H9 (cell line): ENCODE results near the gene PIP5K1C. TPM values are rescaled to one million over a fixed set of nuclear protein-coding genes. Genes with fewer than 3 reads are reported as not detected.

Experiments
- DNase-seq: peaks from one replicate; pipeline ENCODE4 v3.0.0-alpha.2; 2017
- H2AFZ ChIP-seq: one replicate; pipeline ENCODE4 v1.6.1; 2013; ENCODE audit warnings: mild to moderate bottlenecking, low read length, control low read depth, moderate library complexity
- H2AK5ac ChIP-seq: 2 replicates; pipeline ENCODE4 v1.6.1; 2013; ENCODE audit warnings: low read length, control low read depth, mixed read lengths; ENCODE audit not compliant: insufficient read length
- H2BK120ac ChIP-seq: one replicate; pipeline ENCODE4 v1.6.1; 2013; ENCODE audit warnings: low read depth, mild to moderate bottlenecking, low read length, control low read depth, inconsistent platforms; ENCODE audit not compliant: poor library complexity, severe bottlenecking
- H2BK12ac ChIP-seq: 2 replicates; pipeline ENCODE4 v1.6.1; 2013; ENCODE audit warnings: low read length, control low read depth, mixed read lengths, low read depth; ENCODE audit not compliant: insufficient read length
- H2BK15ac ChIP-seq: 2 replicates; pipeline ENCODE4 v1.6.1; 2013; ENCODE audit warnings: low read depth, low read length, control low read depth
- H2BK20ac ChIP-seq: one replicate; pipeline ENCODE4 v1.6.1; 2013; ENCODE audit warnings: low read depth, mild to moderate bottlenecking, low read length, control low read depth, inconsistent platforms; ENCODE audit not compliant: poor library complexity, severe bottlenecking
- H2BK5ac ChIP-seq: 2 replicates; pipeline ENCODE4 v1.6.1; 2013; ENCODE audit warnings: low read length, control low read depth, mixed read lengths; ENCODE audit not compliant: insufficient read length
- H3K14ac ChIP-seq: 2 replicates; pipeline ENCODE4 v1.6.1; 2013; ENCODE audit warnings: low read length, control low read depth; ENCODE audit not compliant: insufficient read depth
- H3K18ac ChIP-seq: 2 replicates; pipeline ENCODE4 v1.6.1; 2013; ENCODE audit warnings: low read depth, mild to moderate bottlenecking, mixed read lengths, low read length, control low read depth; ENCODE audit not compliant: insufficient read length
- H3K23ac ChIP-seq: 2 replicates; pipeline ENCODE4 v1.6.1; 2013; ENCODE audit warnings: low read length, control low read depth, mixed read lengths, low read depth; ENCODE audit not compliant: insufficient read length
- H3K23me2 ChIP-seq: 2 replicates; pipeline ENCODE4 v1.6.1; 2013; ENCODE audit warnings: low read depth, mild to moderate bottlenecking, mixed read lengths, low read length, control low read depth; ENCODE audit not compliant: insufficient read length, poor library complexity, severe bottlenecking
- H3K27ac ChIP-seq: 2 replicates; pipeline ENCODE4 v1.5.1; 2013; ENCODE audit warnings: low read length, control low read depth, mixed read lengths, low read depth; ENCODE audit not compliant: insufficient read length
- H3K27me3 ChIP-seq: 2 replicates; pipeline ENCODE4 v1.6.1; 2013; ENCODE audit warnings: low read length, control low read depth, inconsistent platforms; ENCODE audit not compliant: insufficient read depth
- H3K4ac ChIP-seq: 2 replicates; pipeline ENCODE4 v1.6.1; 2013; ENCODE audit warnings: low read depth, mild to moderate bottlenecking, control low read depth, inconsistent platforms, low read length, moderate library complexity
- H3K4me1 ChIP-seq: 2 replicates; pipeline ENCODE4 v1.6.1; 2013; ENCODE audit warnings: low read length, control low read depth, inconsistent platforms; ENCODE audit not compliant: insufficient read depth
- H3K4me2 ChIP-seq: 2 replicates; pipeline ENCODE4 v1.6.1; 2013; ENCODE audit warnings: low read length, control low read depth, mixed read lengths; ENCODE audit not compliant: insufficient read length, insufficient read depth
- H3K56ac ChIP-seq: 2 replicates; pipeline ENCODE4 v1.6.1; 2013; ENCODE audit warnings: low read depth, mild to moderate bottlenecking, mixed read lengths, low read length, control low read depth; ENCODE audit not compliant: insufficient read length
- H3K79me1 ChIP-seq: 2 replicates; pipeline ENCODE4 v1.6.1; 2013; ENCODE audit warnings: low read depth, mild to moderate bottlenecking, moderate library complexity, low read length, control low read depth, inconsistent platforms; ENCODE audit not compliant: insufficient read depth, poor library complexity, severe bottlenecking
- H3K79me2 ChIP-seq: 2 replicates; pipeline ENCODE4 v1.6.1; 2013; ENCODE audit warnings: low read length, control low read depth, inconsistent platforms; ENCODE audit not compliant: insufficient read depth
- H3K9ac ChIP-seq: 2 replicates; pipeline ENCODE4 v1.6.1; 2013; ENCODE audit warnings: low read length, control low read depth, mixed read lengths; ENCODE audit not compliant: insufficient read length; ENCODE audit errors: extremely low read depth
- H3K9me3 ChIP-seq: one replicate; pipeline ENCODE4 v1.6.1; 2013; ENCODE audit warnings: low read depth, low read length, inconsistent platforms; ENCODE audit not compliant: control insufficient read depth
- H3T11ph ChIP-seq: one replicate; pipeline ENCODE4 v1.6.1; 2013; ENCODE audit warnings: mild to moderate bottlenecking, low read length, control low read depth, inconsistent platforms
- H4K20me1 ChIP-seq: one replicate; pipeline ENCODE4 v1.6.1; 2013; ENCODE audit not compliant: control insufficient read depth, insufficient read length, insufficient read depth
- H4K5ac ChIP-seq: 2 replicates; pipeline ENCODE4 v1.6.1; 2013; ENCODE audit warnings: low read depth, mild to moderate bottlenecking, mixed read lengths, low read length, control low read depth; ENCODE audit not compliant: insufficient read length
- H4K8ac ChIP-seq: replicated peaks from 2 replicates; pipeline ENCODE4 v1.6.1; 2013; ENCODE audit warnings: low read length, control low read depth, mixed read lengths, low read depth; ENCODE audit not compliant: insufficient read length
- H4K91ac ChIP-seq: 2 replicates; pipeline ENCODE4 v1.6.1; 2013; ENCODE audit warnings: low read depth, mild to moderate bottlenecking, moderate library complexity, mixed read lengths, low read length, control low read depth; ENCODE audit not compliant: insufficient read length
- H3K27ac Mint-ChIP-seq, 3 experiments: 2 replicates in 2 of 3; 3 replicates in 1 of 3; pipeline ENCODE4 v1.8.0; 2020 to 2021; ENCODE audit warnings: mixed read lengths in 3 of 3, mild to moderate bottlenecking in 1 of 3, moderate library complexity in 1 of 3
- H3K27me3 Mint-ChIP-seq: 2 replicates; pipeline ENCODE4 v1.8.0; 2021; ENCODE audit warnings: low read depth, mild to moderate bottlenecking, moderate library complexity, mixed read lengths
- H3K36me3 Mint-ChIP-seq, 3 experiments: 2 replicates in 2 of 3; 3 replicates in 1 of 3; pipeline ENCODE4 v1.8.0; 2020 to 2021; ENCODE audit warnings: low read depth in 3 of 3, mixed read lengths in 3 of 3; ENCODE audit not compliant: insufficient read depth in 1 of 3
- H3K4me1 Mint-ChIP-seq, 2 experiments: 2 replicates each; pipeline ENCODE4 v1.8.0; 2020; ENCODE audit warnings: mixed read lengths in 2 of 2
- H3K4me3 Mint-ChIP-seq, 2 experiments: 2 replicates in 1 of 2; 3 replicates in 1 of 2; pipeline ENCODE4 v1.8.0; 2020 to 2021; ENCODE audit warnings: mild to moderate bottlenecking in 2 of 2, mixed read lengths in 2 of 2, moderate library complexity in 1 of 2
- H3K9me3 Mint-ChIP-seq, 2 experiments: 2 replicates in 1 of 2; 3 replicates in 1 of 2; pipeline ENCODE4 v1.8.0; 2020; ENCODE audit warnings: mild to moderate bottlenecking in 2 of 2, mixed read lengths in 2 of 2, moderate library complexity in 1 of 2
- CTCF ChIP-seq: fragments of 200-600 bp; sonication (generic); conservative IDR thresholded peaks from 3 replicates; pipeline ENCODE4 v1.8.0; 2021; ENCODE audit warnings: antibody characterized with exemption, mild to moderate bottlenecking
- WGBS: extraction: QIAGEN DNeasy Blood & Tissue Kit; methylation state at CpG from one replicate; pipeline ENCODE4 v1.1.7; 2013; ENCODE audit warnings: missing lambda C conversion rate, low lambda C conversion rate, mixed read lengths; ENCODE audit not compliant: insufficient read length; ENCODE audit errors: extremely low coverage; 5-methylcytosine and 5-hydroxymethylcytosine counted together
- total RNA-seq: library from RNA; stranded (reverse); gene quantifications from 2 replicates; pipeline ENCODE4 v1.2.1, GENCODE V29; 2021

Gene PIP5K1C
- total RNA-seq, 1 experiment from 2014 or later: 41.7 TPM

- Histone ChIP-seq H3K14ac (no peak overlapping the region), H3K18ac (no peak overlapping the region), H3K56ac (no peak overlapping the region), H2BK5ac (no peak overlapping the region), H3T11ph (no peak overlapping the region), H3K27ac (no peak overlapping the region), H3K79me2 (no peaks in the 10 kb centered on the region), H2AFZ (no peak overlapping the region), H3K9me3 (no peaks in the 10 kb centered on the region), H2BK120ac (no peak overlapping the region), H3K4me2 (no peak overlapping the region), H3K9ac (no peak overlapping the region), H3K4ac (no peak overlapping the region), H3K23me2 (no peaks in the 10 kb centered on the region), H3K23ac (no peak overlapping the region), H2BK15ac (no peak overlapping the region), H4K20me1 (no peaks in the 10 kb centered on the region), H4K8ac (no peak overlapping the region), H3K27me3 (no peaks in the 10 kb centered on the region), H3K4me1 (no peaks in the 10 kb centered on the region), H2AK5ac (no peak overlapping the region), H2BK20ac (no peak overlapping the region), H4K91ac (no peak overlapping the region), H3K79me1 (no peaks in the 10 kb centered on the region), H2BK12ac (no peak overlapping the region), H4K5ac (no peak overlapping the region)
- TF ChIP-seq CTCF: no peak
- no peaks in the 10 kb centered on the region for H3K9me3 Mint-ChIP-seq
- no peaks in the 10 kb centered on the region; the same call in 1 of the 2 replicates for H3K27me3 Mint-ChIP-seq
- WGBS: no CpG with 5 or more reads among the region's 10 CpGs
- no peak overlapping the region for H3K27ac Mint-ChIP-seq
- H3K4me3 Mint-ChIP-seq: no peak overlapping the region
- DNase-seq: no peak
- peaks cover 0 to 37% (median 16%) of the 10 kb centered on the region in 3 experiments; a peak in 5 of 7 replicates for H3K36me3 Mint-ChIP-seq
- no peaks in the 10 kb centered on the region; a peak in 1 of 4 replicates for H3K4me1 Mint-ChIP-seq
Measured at GRCh38 chr19:3737487-3738205, 37.4 kb upstream of the PIP5K1C start.
